Stimulated activated CD4-positive, alpha-beta T cell treated with anti-CD3 and anti-CD28 coated beads, Interleukin-12 subunit alpha, Interleukin-12 subunit beta, amount 100 ng/mL, for 4 hours (primary cell): Measurements from ENCODE around the gene APPBP2.
"Not testable (repeated sequence)": the region's sequence is repeated elsewhere in the genome, so short reads cannot be mapped to it uniquely, and the experiment has no call there.

Experiments
- DNase-seq: peaks from one replicate; pipeline ENCODE4 v3.0.0-alpha.2; 2020

APPBP2 gene

DNA sequence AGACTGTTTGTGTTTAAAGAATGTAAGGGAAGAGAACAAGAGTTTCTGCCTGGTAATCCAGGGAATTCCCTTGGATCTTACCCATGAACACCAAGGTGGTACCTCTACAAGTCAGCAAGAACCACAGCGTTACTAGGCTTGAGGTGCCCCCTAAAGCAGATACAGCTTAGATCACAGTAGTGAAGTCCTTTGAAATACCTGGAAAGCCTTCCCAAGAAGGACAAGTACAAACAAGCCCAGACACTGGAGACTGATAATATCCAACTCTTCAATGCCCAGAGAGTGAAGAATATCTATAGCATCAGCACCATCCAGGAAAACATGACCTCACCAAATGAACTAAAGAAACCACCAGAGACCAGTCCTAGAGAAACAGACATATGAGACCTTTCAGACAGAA lies 3.8 kb upstream of the APPBP2 start:
- no peak for DNase-seq

DNA sequence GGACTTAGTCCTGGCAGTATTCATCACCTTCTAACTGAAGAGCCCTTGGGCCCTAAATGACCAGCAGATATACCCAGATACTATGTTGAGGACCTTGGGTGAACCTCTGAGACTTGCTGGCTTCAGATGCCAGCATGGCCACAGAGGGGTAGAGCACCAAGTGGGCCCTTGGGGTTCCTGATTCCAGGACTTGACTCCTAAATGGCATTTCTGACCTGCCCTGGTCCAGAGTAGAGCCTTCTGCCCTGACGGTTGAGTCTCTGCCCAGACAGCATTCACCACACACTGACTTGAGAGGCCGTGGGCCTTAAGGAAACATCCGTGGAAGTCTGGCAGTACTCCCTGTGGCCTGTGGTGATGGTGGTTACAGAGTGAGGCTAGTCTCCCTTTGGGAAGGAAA lies 2.8 kb upstream of the APPBP2 start:
- DNase-seq = no peak

DNA sequence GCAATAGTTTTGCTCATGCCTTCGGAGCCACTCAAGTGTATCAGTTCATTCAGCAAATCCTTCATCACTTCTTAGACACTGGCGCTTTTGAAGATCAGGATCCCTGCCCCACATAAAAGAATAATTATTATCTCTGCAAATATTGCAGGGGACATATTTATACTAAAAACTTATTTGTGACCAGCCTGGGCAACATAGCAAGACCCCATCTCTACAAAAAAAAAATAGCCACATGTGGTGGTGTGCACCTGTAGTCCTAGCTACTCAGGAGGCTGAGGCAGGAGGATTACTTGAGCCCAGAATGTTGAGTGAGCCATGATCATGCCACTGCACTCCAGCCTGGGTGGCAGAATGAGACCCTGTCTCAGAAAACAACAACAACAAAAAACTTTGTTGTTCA lies 1.7 kb upstream of the APPBP2 start:
- no peak for DNase-seq

DNA sequence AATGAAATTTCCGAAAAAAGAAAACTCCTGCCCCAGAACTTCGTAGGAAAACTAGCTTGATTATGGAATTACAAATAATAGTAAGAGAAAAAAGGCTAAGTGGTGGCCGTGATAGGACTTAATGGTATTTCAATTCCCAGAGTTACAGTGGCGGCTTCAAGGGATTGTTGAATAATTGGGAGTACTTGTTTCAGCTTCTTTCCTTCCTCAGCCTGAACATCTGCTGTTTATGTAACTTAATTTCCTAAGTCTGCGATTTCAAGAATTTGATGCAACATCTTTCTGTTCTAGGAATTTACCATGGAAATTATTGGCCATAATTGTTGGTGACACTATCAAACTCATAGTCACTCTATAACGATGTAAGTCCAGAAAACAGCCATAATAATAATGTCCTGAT lies 684 bp upstream of the APPBP2 start:
- DNase-seq = no peak

DNA sequence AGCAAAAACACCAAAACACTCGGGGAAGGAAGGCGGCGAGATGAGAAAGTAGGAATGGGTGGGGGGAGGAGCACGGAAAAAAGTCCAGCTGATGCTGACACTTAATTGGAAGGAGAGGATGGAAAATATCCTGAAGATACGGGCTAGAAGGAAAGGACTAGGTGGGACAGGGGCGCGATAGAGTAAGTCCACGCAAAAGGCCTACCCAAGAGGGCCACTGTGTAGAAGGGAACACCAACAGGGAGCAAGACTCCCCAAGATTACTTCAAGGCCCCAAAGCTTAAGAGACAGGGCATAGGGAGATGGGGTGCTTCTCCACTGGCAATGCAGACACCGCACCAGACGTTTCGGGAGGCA lies 736 bp downstream of the APPBP2 start:
- DNase-seq = no peak

DNA sequence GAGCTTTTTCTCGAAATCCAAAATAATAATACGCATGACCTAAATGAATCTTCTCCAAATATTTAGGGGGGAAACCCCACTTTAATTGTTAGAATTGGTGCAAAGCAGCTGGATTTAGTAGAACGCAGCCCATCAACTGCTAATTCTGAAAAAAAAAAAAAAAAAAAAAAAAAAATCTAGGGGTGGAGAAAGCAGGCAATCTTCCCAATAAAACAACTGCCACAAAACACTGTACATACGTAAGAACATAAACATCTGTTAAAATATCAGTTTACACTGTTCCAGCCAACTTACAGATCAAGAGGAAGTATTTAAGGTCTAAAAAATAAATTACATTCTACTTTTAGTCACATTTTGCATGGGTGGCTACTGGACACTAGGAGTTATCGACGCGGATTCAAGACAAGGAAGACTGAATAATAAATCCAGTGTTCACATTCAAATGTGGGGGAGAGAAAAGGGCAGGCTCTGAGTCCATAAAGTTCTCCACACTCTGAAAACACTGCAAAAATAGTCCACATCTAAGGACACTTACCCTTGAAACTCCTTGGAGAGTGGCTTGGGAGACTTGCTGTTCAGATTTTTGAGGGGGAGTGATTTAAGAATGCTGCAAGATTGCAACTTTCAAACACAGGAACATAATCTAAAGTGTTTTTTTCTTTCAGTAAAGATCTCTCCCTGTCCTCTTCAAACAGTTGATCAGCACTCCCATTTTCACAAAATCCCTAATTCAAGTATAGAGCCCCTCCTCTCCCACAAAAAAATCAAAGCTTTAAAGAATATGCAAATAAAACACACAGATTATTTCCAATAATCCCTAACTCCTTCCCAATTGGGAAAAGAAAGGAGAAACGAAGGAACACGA lies 1.3 kb downstream of the APPBP2 start:
- DNase-seq = no peak

DNA sequence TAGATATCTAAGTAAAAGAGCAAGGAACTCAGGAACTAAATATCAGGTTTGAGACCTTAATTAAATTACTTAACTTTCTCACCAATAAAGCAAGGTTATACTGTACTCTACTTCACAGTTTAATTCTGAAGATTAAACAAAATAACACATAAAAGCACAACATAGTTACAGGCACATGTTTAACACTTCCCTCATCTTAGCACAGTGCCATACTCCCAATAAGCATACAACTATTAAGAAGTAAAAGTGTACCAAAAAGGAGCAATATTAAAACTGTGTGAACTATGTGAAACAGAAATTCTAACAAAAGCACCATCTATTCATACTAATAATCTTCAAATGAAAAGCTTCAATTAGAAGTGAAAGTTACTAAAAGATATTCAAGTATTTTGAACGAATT lies 2.2 kb downstream of the APPBP2 start:
- DNase-seq = no peak

DNA sequence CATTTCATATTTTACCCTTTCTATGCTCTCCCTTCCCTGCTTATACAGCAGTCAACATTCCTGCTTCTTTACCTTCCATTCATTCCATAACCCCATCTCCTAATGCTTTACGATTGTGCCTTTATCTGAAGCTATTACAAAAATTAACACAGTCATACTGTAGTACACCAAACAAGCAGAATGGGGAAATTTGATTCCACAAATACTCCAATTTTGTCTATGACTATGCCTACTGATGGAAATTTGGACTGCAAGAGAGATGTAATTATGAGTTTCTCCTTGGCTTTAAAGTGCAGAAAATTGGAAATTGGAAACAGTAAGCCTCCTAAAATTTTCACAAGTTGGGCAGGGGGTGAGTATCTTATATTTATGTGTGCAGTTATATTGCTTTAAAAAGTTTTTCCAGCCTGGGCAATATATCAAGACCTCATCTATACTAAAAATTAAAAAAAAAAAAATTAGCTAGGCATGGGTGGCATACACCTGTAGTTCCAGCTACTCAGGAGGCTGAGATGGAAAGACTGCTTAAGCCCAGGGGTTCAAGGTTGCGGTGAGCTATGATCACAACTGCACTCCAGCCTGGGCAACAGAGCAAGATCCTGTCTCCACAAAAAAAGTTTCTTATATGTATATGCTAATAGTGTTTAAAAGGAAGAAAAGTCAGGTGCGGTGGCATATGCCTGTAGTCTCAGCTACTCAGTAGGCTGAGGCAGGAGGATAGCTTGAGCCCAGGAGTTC lies 3.0 kb downstream of the APPBP2 start:
- no peak for DNase-seq

DNA sequence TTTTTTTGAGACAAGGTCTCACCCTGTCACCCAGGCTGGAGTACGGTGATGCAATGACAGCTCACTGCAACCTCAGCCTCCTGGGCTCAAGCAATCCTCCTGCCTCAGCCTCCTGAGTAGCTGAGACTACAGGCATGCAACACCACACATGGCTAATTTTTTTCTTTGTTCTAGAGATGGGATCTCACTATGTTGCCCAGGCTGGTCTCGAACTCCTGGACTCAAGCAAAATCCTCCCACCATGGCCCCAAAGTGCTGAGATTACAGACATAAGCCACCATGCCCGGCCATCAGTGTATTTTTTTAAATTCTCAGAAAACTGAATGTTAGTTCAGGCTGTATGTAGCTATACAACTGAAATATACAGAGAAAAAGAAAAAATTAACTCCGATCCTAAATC lies 6.2 kb downstream of the APPBP2 start:
- DNase-seq = no peak

DNA sequence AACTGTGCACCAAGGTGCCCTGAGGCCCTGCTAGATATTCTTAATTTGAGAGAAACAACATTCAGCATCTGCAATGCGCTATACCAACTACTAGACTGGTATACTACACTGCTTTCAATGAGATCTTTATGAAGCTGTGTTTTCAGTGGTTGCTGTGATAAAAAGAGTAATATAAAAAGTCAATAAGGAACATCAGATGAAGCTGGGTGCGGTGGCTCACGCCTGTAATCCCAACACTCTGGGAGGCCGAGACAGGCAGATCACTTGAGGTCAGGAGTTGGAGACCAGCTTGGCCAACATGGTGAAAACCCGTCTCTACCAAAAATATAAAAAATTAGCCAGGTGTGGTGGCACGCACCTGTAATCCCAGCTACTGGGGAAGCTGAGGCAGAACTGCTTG lies 10.4 kb downstream of the APPBP2 start:
- DNase-seq = not testable (repeated sequence)

DNA sequence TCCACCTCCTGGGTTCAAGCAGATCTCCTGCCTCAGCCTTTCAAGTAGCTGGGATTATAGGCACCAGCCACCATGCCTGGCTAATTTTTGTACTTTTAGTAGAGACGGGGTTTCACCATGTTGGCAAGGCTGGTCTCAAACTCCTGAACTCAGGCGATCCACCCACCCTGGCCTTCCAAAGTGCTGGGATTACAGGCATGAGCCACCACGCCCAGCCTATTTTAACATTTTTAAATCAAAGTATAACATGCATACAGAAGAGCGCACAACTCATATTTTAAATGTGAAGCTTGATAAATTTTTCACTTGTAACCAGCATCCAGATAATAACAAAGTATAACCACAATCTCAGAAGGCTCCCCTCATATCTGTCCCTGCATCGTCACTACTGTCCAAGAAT lies 10.8 kb downstream of the APPBP2 start:
- not testable (repeated sequence) for DNase-seq

DNA sequence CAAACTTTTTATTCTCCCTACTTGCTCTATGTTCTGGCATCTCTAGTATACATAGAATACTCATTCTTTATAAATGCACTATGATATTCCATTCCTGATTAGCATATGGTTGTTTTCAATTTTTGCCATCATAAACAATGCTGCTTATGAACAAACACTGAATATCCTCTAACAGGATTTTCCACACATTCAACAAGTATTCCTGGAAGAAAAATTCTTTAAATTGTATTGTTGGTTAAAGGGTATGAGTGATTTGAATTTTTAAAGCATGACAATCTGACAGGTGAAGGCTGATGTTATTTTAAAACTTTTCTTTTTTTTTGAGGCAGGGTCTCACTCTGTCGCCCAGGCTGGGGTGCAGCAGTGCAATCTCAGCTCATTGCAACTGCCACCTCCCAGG lies 11.5 kb downstream of the APPBP2 start:
- no peak for DNase-seq

DNA sequence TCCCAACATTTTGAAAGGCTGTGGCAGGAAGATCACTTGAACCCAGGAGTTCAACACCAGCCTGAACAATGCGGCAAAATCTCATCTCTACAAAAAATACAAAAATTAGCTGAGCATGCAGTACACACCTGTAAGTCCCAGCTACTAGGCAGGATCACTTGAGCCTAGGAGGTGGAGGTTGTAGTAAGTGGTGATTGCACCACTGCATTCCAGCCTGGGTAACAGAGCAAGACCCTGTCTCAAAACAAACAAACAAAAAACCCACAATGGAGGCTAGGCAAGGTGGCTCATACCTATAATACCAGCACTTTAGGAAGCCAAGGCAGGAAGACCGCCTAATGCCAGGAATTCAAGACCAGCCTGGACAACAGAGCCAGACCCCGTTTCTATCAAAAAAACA lies 12.0 kb downstream of the APPBP2 start:
- DNase-seq = no peak

DNA sequence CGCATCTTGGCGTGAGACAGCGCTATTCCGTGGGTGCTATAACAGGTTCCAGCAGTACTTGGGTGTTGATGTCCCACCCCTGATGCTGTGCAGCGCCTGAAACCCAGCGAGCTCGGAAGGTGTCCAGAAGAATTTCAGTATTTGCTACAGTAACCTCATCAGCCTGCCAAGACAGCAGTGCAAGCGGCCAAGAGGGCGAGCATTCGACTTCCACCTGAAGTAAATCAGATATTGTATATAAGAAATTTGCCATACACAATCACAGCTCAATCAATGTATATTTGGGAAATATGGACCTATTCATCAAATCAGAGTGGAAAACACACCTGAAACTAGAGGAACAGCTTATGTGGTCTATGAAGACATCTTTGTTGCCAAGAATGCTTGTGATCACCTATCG lies 13.0 kb downstream of the APPBP2 start:
- no peak for DNase-seq

DNA sequence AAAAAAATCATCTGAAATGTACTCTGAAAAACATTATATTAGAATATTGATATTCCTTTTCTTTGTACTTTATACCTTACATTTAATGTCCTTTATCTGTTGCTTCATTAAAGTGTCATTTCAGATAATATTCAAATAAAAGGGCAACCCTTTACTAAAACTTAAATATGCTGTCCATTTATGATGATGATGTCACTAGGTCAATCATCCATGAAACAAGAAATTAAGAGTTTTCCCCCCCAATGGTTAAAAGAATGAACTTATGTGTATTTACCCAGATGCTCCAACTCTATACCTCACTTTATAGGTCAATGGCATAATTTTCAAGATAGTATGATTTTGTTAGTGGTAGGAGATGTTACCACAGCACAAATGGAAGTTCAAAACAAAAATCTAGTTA lies 15.3 kb downstream of the APPBP2 start:
- no peak for DNase-seq

DNA sequence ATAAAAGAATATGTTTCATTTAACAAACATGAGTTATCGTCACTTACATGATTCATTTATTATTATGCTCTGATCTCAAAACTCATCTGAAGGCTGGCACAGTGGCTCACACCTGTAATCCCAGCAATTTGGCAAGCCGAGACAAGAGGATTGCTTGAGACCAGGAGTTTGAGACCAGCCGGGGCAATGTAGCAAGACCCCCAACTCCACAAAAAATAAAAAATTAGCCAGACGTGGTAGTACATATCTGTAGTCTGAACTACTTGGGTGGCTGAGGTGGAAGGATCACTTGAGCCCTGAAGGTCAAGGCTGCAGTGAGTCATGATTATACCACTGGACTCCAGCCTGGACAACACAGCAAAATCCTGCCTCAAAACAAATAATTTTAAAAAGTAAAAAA lies 16.0 kb downstream of the APPBP2 start:
- no peak for DNase-seq

DNA sequence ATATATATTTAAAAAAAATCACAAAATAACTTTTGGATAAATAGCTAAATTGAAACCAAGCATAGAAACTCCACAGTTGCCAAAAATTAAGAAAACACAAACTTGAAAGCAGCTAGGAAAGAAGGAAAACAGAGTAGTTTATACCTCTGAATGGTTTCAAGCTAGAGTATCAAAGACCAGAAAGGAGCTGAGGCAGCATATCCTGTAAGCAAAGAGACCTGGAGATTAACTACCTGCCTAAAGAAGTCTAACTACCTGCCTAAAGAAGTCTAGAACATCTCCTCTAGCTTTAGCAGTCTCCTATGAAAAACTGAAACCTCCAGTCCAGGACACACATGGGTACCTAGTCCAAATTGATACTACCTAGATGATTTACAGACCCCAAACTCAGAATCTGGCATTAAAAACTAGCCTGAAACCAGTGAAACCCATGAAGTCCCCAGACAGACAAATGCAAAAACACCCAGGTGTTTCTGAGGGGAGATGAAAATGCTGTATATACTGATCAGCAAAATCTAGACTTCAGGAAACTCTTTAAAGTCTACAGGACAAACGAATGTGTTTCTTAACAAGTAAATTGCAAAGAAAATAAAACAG lies 17.6 kb downstream of the APPBP2 start:
- no peak for DNase-seq

DNA sequence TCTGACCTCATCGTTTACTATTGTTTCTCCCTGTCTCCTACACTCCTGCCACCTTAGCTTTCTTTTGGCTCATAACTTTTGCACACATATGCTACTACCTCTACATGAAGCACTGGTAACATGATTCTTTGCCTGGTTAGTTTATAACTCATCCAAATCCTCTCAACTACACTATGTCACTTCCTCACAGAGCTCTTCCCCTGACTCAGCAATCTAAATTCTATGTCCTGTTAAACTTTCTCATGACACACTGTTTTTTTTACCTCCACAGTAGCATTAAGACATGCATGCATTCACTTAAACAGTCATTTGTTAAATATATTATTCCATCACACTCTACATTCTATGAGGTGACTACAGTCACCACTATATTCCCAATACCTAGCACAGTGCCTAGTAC lies 19.7 kb downstream of the APPBP2 start:
- DNase-seq = no peak

DNA sequence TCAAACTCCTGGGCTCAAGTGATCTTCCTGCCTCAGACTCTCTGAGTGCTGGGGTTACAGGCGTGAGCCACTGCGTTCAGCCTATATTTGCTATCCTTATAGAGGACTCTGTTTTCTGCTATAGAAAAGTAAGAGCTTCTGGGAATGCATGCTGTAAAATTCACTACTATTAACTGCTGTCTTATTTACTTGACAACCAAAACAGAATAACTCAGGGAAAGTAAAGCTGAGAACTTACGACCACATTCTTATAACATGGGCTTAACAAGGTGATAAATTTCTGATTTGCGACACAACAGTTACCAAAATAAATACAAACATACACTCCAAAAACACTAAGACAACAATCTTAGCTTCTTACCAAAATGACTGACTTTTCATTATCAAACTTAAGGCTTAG lies 23.9 kb downstream of the APPBP2 start:
- no peak for DNase-seq

DNA sequence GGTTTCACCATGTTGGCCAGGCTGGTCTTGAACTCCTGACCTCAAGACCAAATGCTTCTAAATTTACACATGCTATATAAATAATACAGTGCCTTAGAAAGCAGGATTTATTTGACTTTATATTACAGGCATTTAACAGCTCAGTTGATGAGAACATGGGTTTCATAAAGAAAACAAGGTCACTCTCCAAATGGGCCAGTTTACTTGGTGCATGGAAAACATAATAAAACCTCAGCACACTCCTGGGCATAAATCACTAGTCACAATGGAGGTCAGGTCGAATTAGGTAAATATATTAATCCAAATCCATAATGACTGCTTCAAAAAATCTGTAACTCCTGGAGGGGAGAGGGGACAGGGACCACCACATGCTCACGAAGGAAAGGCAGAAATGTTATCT lies 24.5 kb downstream of the APPBP2 start:
- no peak for DNase-seq

DNA sequence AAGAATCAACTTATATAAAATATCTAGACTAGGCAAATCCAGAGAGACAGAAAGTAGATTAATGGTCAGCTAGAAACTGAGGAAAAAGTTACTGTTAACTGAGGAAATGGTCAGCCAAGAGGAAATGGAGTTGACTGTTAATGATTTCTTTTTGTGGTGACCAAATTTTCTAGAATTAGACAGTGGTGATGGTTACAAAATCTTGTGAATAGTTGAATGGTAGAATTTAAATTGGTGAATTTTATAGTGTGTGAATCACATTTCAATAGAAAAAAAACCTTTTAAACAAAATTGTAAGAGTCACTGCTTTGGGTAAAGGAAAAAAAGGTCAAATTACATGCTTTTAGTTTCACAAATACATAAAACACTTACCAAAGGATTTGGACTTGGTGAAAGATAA lies 30.0 kb downstream of the APPBP2 start:
- no peak for DNase-seq

DNA sequence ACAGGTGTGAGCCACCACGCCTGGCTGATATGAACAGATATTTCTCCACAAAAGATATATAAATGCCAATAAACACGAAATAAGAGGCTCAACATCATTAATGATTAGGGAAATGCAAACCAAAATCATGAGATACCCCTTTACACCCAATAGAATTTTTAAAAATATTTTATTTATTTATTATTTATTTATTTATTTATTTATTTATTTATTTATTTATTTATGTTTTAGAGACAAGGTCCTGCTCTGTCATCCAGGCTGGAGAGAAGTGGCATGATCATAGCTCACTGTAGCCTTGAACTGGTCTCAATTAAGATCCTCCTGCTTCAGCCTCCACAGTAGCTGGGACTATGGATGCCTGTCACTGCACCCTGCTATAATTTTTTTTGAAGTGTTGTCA lies 30.8 kb downstream of the APPBP2 start:
- DNase-seq = no peak

DNA sequence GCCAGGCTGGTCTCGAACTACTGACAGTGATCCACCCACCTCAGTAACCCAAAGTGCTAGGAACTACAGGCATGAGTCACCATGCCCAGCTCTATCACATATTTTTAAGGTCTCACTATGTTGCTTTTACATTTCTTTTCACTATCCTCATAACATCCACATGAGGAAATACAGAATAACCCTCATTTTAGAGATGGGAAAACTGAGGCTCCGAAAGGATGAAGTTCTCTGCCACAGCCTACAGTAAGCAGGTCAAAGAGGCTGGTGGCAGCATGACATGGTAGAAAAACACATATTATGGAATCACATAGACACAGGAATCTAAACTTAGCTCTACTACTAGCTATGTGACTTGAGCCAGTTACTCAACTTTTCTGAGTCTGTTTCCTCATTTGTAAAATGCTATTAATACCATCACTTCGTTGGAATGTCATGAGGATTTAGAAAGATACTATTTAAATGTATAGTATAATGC lies 32.2 kb downstream of the APPBP2 start:
- no peak for DNase-seq

DNA sequence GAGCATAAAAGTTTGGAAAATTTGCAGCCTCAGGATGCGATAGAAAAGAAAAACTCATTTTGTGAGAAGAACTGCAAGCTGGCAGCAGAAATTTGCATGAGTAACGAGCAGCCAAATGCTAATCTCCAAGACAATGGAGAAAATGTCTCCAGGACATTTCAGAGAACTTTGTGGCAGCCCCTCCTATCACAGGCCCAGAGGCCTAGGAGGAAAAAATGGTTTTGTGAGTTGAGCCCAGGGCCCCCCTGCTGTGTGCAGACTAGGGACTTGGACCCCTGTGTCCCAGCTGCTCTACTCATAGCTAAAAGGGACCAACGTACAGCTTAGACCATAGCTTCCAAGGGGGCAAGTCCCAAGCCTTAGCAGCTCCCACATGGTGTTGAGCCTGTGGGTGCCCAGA lies 34.3 kb downstream of the APPBP2 start:
- DNase-seq = no peak
